K562 (cell line): Measurements from ENCODE around the gene MPI. TPM values are rescaled to one million over a fixed set of nuclear protein-coding genes. Genes with fewer than 3 reads are reported as not detected.

ENCODE experiments used
- ATF3 ChIP-seq, 2 experiments: fragments of 450-650 bp in 1 of 2; sonication (generic) in 1 of 2; formaldehyde crosslinking in 1 of 2; IDR thresholded peaks in 1 of 2; conservative IDR thresholded peaks in 1 of 2; 2 replicates each; pipeline versions ENCODE4 v1.6.1 to v1.8.1; 2016 to 2023; ENCODE audit warnings: mild to moderate bottlenecking in 2 of 2, moderate library complexity in 2 of 2, inconsistent platforms in 1 of 2, missing genetic modification reagents in 1 of 2
- ATF7 ChIP-seq: fragments of 450-650 bp; IDR thresholded peaks from 2 replicates; pipeline ENCODE4 v1.7.1; 2014; ENCODE audit warnings: mild to moderate bottlenecking, moderate library complexity
- C11orf30 ChIP-seq: fragments of 450-650 bp; IDR thresholded peaks from 2 replicates; pipeline ENCODE4 v1.6.1; 2016; ENCODE audit warnings: low read depth, mild to moderate bottlenecking
- MTA1 ChIP-seq: fragments of 450-650 bp; IDR thresholded peaks from 2 replicates; pipeline ENCODE4 v1.6.1; 2017; ENCODE audit warnings: borderline replicate concordance
- RBFOX2 ChIP-seq: fragments of 200-400 bp; formaldehyde crosslinking; IDR thresholded peaks from 2 replicates; pipeline ENCODE4 v1.6.1; 2017; ENCODE audit warnings: low read depth, mild to moderate bottlenecking, low read length, moderate library complexity
- RNF2 ChIP-seq: sonication (generic); IDR thresholded peaks from 2 replicates; pipeline ENCODE4 v1.6.1; 2016
- SNAPC5 ChIP-seq: fragments of 250-450 bp; sonication (Bioruptor Pico); IDR thresholded peaks from 2 replicates; pipeline ENCODE4 v1.8.0; 2021; ENCODE audit warnings: moderate library complexity, mild to moderate bottlenecking, inconsistent platforms
- SOX6 ChIP-seq: fragments of 450-650 bp; IDR thresholded peaks from 2 replicates; pipeline ENCODE4 v1.6.1; 2014; ENCODE audit warnings: mild to moderate bottlenecking
- TFAM ChIP-seq: fragments of 250-450 bp; sonication (Bioruptor Pico); conservative IDR thresholded peaks from 2 replicates; pipeline ENCODE4 v1.5.0; 2021; ENCODE audit warnings: mild to moderate bottlenecking, moderate library complexity
- TOE1 ChIP-seq, 2 experiments: fragments of 450-650 bp in 1 of 2; sonication (generic) in 1 of 2; formaldehyde crosslinking in 1 of 2; IDR thresholded peaks; 2 replicates each; pipeline versions ENCODE4 v1.7.1 to v1.8.0; 2016 to 2022; ENCODE audit warnings: borderline replicate concordance in 2 of 2, mild to moderate bottlenecking in 2 of 2, antibody characterized with exemption in 1 of 2, inconsistent platforms in 1 of 2, low read depth in 1 of 2, missing genetic modification reagents in 1 of 2, moderate library complexity in 1 of 2
- ZNF165 ChIP-seq: fragments of 250-450 bp; sonication (Bioruptor Pico); IDR thresholded peaks from 2 replicates; pipeline ENCODE4 v1.4.0; 2020; ENCODE audit warnings: borderline replicate concordance
- ZNF24 ChIP-seq: fragments of 450-650 bp; IDR thresholded peaks from 2 replicates; pipeline ENCODE4 v1.6.1; 2016
- ZNF449 ChIP-seq: fragments of 250-450 bp; sonication (Bioruptor Pico); IDR thresholded peaks from 2 replicates; pipeline ENCODE4 v1.8.0; 2022; ENCODE audit warnings: moderate library complexity, mild to moderate bottlenecking, inconsistent platforms
- ZNF589 ChIP-seq: fragments of 200-800 bp; sonication (Bioruptor generic); IDR thresholded peaks from 2 replicates; pipeline ENCODE4 v1.6.1; 2016; ENCODE audit warnings: low read depth, missing genetic modification characterization, missing compliant biosample characterization
- ZNF740 ChIP-seq, 3 experiments: fragments of 200-800 bp in 1 of 3; sonication (Bioruptor generic) in 1 of 3; sonication (generic) in 1 of 3; formaldehyde crosslinking in 1 of 3; IDR thresholded peaks; 2 replicates each; pipeline versions ENCODE4 v1.6.1 to v1.8.0; 2016 to 2022; ENCODE audit warnings: mild to moderate bottlenecking in 2 of 3, missing compliant biosample characterization in 2 of 3, missing genetic modification characterization in 2 of 3, missing genetic modification reagents in 1 of 3
- polyA plus RNA-seq, 8 experiments: library from polyadenylated mRNA; depleted of rRNA in 4 of 8; stranded (reverse) in 5 of 8; unstranded in 3 of 8; fragments of >200 nt; fragmentation: Nextera tagmentation in 2 of 8; fragmentation: Illumina TruSeq in 1 of 8; extraction: Ambion mirVana in 2 of 8; extraction: Trizol in 1 of 8; gene quantifications; 2 replicates each; pipeline versions ENCODE4 v1.2.1 to v1.2.3, GENCODE V29; 2011 to 2014; ENCODE audit warnings: inconsistent platforms in 1 of 8, missing spikeins in 1 of 8
- total RNA-seq, 7 experiments: library from RNA; depleted of rRNA in 6 of 7; stranded (reverse); fragments of >200 nt in 6 of 7; fragmentation: Illumina TruSeq in 2 of 7; extraction: Trizol in 2 of 7; gene quantifications; 2 replicates each; pipeline versions ENCODE4 v1.2.1 to v1.2.3, GENCODE V29; 2011 to 2021; ENCODE audit warnings: low replicate concordance in 1 of 7
- TF ChIP-seq, protein P1 (sequence below): fragments of 450-650 bp; formaldehyde crosslinking; IDR thresholded peaks from 2 replicates; pipeline ENCODE4 v1.4.0; 2022; ENCODE audit warnings: missing genetic modification characterization
- TF ChIP-seq, protein P2 (sequence below): sonication (generic); formaldehyde crosslinking; IDR thresholded peaks from 2 replicates; pipeline ENCODE4 v1.8.1; 2023; ENCODE audit warnings: mild to moderate bottlenecking, missing genetic modification reagents, moderate library complexity

The MPI gene
- total and polyA plus RNA-seq, 9 of the 15 experiments (the other 6 are each of a cell fraction or from before 2014, with no cell fraction given), result 30.7 to 105 (median 40.5) TPM

GRCh38 chr15:74906450-74907162 lies 16.8 kb downstream of the MPI start, which contains the start of gene FAM219B (continued):
- TF ChIP-seq ZNF740 (CRISPR knock-in tag; IDR thresholded peaks at IDR 0.05) (no peak), ZNF740 (tag; IDR thresholded peaks at IDR 0.05) (no peak), TFAM (CRISPR knock-in tag) (no peak), RNF2 (0 out of 2 replicates have a peak, but pooled peaks have one; percentile 7), ATF3 (IDR thresholded peaks at IDR 0.05) (0 out of 2 replicates have a peak, but pooled peaks have one; percentile 8), ATF3 (CRISPR knock-in tag; conservative IDR thresholded peaks at IDR 0.05) (no peak), RBFOX2 (peak; percentile 94), ATF7 (peak; percentile 68; the same call in 1 of the 2 replicates), ZNF24 (no peak), TOE1 (IDR thresholded peaks at IDR 0.05; ENCODE audit: borderline replicate concordance) (peak; percentile 27; the same call in 1 of the 2 replicates), TOE1 (CRISPR knock-in tag; IDR thresholded peaks at IDR 0.05; ENCODE audit: borderline replicate concordance, low read depth) (no peak), ZNF449 (CRISPR knock-in tag) (no peak), MTA1 (no peak), ZNF589 (CRISPR knock-in tag) (no peak), SNAPC5 (CRISPR knock-in tag) (no peak), SOX6 (0 out of 2 replicates have a peak, but pooled peaks have one; percentile 31), ZNF165 (CRISPR knock-in tag) (no peak), C11orf30 (no peak)
- TF ChIP-seq, protein P1, sequence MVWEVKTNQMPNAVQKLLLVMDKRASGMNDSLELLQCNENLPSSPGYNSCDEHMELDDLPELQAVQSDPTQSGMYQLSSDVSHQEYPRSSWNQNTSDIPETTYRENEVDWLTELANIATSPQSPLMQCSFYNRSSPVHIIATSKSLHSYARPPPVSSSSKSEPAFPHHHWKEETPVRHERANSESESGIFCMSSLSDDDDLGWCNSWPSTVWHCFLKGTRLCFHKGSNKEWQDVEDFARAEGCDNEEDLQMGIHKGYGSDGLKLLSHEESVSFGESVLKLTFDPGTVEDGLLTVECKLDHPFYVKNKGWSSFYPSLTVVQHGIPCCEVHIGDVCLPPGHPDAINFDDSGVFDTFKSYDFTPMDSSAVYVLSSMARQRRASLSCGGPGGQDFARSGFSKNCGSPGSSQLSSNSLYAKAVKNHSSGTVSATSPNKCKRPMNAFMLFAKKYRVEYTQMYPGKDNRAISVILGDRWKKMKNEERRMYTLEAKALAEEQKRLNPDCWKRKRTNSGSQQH (CRISPR knock-in tag), result no peak
- TF ChIP-seq, protein P2, sequence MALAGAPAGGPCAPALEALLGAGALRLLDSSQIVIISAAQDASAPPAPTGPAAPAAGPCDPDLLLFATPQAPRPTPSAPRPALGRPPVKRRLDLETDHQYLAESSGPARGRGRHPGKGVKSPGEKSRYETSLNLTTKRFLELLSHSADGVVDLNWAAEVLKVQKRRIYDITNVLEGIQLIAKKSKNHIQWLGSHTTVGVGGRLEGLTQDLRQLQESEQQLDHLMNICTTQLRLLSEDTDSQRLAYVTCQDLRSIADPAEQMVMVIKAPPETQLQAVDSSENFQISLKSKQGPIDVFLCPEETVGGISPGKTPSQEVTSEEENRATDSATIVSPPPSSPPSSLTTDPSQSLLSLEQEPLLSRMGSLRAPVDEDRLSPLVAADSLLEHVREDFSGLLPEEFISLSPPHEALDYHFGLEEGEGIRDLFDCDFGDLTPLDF (CRISPR knock-in tag), result peak; percentile 88
